Heart right ventricle (tissue), 16 donors: ENCODE data around the gene CXCL6. TPM values are rescaled to one million over a fixed set of nuclear protein-coding genes. Genes with fewer than 3 reads are reported as not detected.

Source experiments
- ATAC-seq, 8 donors: fragments of 200-7000 bp; cut with Tn5 transposase; one replicate each; pipeline ENCODE4 v1.9.1; 2020; ENCODE audit warnings: mild to moderate bottlenecking in 8 of 8, moderate library complexity in 8 of 8, moderate number of reproducible peaks in 1 of 8
- DNase-seq, 2 donors: peaks; one replicate each; pipeline ENCODE4 v3.0.0-alpha.2; 2020
- H3K27ac ChIP-seq, 10 donors: fragments of 200-600 bp; sonication (generic) in 2 of 10; one replicate each; pipeline versions ENCODE4 v1.5.0 to v1.8.0; 2020 to 2022; ENCODE audit warnings: mild to moderate bottlenecking in 3 of 10
- H3K27me3 ChIP-seq, 7 donors: fragments of 200-600 bp; one replicate each; pipeline ENCODE4 v1.8.0; 2021 to 2022; ENCODE audit warnings: mild to moderate bottlenecking in 2 of 7
- H3K36me3 ChIP-seq, 9 donors: fragments of 200-600 bp; sonication (generic) in 1 of 9; one replicate each; pipeline versions ENCODE4 v1.5.0 to v1.8.0; 2020 to 2022; ENCODE audit warnings: mild to moderate bottlenecking in 2 of 9
- H3K4me1 ChIP-seq, 9 donors: fragments of 200-600 bp; sonication (generic) in 1 of 9; one replicate each; pipeline versions ENCODE4 v1.5.0 to v1.8.0; 2020 to 2022; ENCODE audit warnings: mild to moderate bottlenecking in 4 of 9
- H3K4me3 ChIP-seq, 10 donors: fragments of 200-600 bp; sonication (generic) in 2 of 10; one replicate each; pipeline versions ENCODE4 v1.5.0 to v1.8.0; 2020 to 2022; ENCODE audit warnings: mild to moderate bottlenecking in 7 of 10, moderate library complexity in 2 of 10
- H3K9me3 ChIP-seq, 11 donors: fragments of 200-600 bp in 10 of 11; sonication (generic) in 2 of 11; one replicate each; pipeline versions ENCODE4 v1.5.0 to v1.8.0; 2013 to 2022; ENCODE audit warnings: mild to moderate bottlenecking in 2 of 11, control low read depth in 1 of 11, moderate library complexity in 1 of 11
- CTCF ChIP-seq, 9 donors: fragments of 200-600 bp; sonication (generic) in 2 of 9; IDR thresholded peaks; one replicate each; pipeline versions ENCODE4 v1.5.0 to v1.8.0; 2021 to 2022; ENCODE audit warnings: antibody characterized with exemption in 9 of 9, mild to moderate bottlenecking in 5 of 9, moderate library complexity in 1 of 9
- WGBS, 2 donors: extraction: QIAGEN DNeasy Blood & Tissue Kit; methylation state at CpG; one replicate each; pipeline ENCODE4 v1.1.7; 2013; ENCODE audit warnings: inconsistent platforms in 1 of 2; 5-methylcytosine and 5-hydroxymethylcytosine counted together
- intact Hi-C, 10 donors: fragments of 100-400 bp; cut with DNase I; formaldehyde crosslinking; loops; one replicate each; pipeline versions ENCODE4 v1.11.1 to v1.14.2; 2022
- long read RNA-seq, 3 donors: library from polyadenylated mRNA; unstranded; transcript quantifications; one replicate each; pipeline ENCODE4 v2.0.0, GENCODE V29; 2020 to 2021
- polyA plus RNA-seq, 2 donors: library from polyadenylated mRNA; stranded (reverse); fragments of 200-250 nt; gene quantifications; one replicate each; pipeline ENCODE4 v1.2.3, GENCODE V29; 2013
- total RNA-seq, 10 donors: library from RNA; stranded (reverse); fragmentation: NEBNext Ultra II Directional in 3 of 10; extraction: Animal tissue kit (Norgen Biotek cat#: 25700) in 3 of 10; gene quantifications; one replicate each; pipeline versions ENCODE4 v1.2.1 to v1.2.4, GENCODE V29; 2021 to 2023
- donor health status: Arrhythmogenic right ventricular cardiomyopathy.
- donor health status: ischemic (EF 13 %, LVEDD 7.1; RV severe dilation, severe dysfunction).
- donor health status: healthy with polysubstance abuse.
- donor health status: DM: no; HTN: yes; CAD: no.
- donor health status: DM: no; HTN: no; CAD: no.
- donor health status: ischemic (EF 25% LVEDD 6.9; RV normal size, moderate dysfunction).
- donor health status: ischemic (EF 25% LVEDD 5.7; RV mildly dilated, moderate dysfunction).
- donor health status: healthy.
- donor health status: DM: yes; HTN: yes; CAD: no.
- donor health status: Ischemic cardiomyopathy.
- donor health status: ischemic (EF 35%, LVEDD 5.7; RV mildly dilated, moderate dysfunction).
- donor health status: nonischemic (EF 11% LVEDD 7.7; RV severe dilation, severe dysfunction).
- donor health status: DM: yes; HTN: yes; CAD: no.
- donor health status: PGD.
- donor health status: ischemic (EF 29% LVEDD 5.4; RV normal size, mild dysfunction).
- donor health status: nonischemic (EF 23%, LVEDD 6.1; RV moderate dilation, normal function).

The CXCL6 gene
- 1 to 10 TPM in 1 of 10 donors, under 1 TPM in 1, not detected in 8; 0.28 to 3.7 TPM for total RNA-seq
- polyA plus RNA-seq: under 1 TPM in 1 of 2 donors, not detected in 1; 0.16 TPM
- long read RNA-seq, donor 1: 0 reads
- long read RNA-seq, donor 2: 0 reads
- long read RNA-seq, donor 3: 0 reads

GRCh38 chr4:73836373-73837279, at the start of gene CXCL6:
Gene CXCL6 (plus strand): TSS chr4:73836678. CDS start chr4:73836751, 73 bp downstream.
- Histone ChIP-seq H3K4me3 (peak within 1 kb of the TSS in 9 of 10 donors; percentile 4 to 52 (median 35)), H3K4me1 (peaks cover 0 to 21% (median 5%) of the 10 kb centered on the region in 9 donors), H3K36me3 (no peaks in the 10 kb centered on the region), H3K27ac (peak within 1 kb of the TSS in 1 of 10 donors; percentile 61), H3K9me3 (no peaks in the 10 kb centered on the region), H3K27me3 (peaks cover 0 to 51% (median 6%) of the 10 kb centered on the region in 7 donors)
- no peak for TF ChIP-seq CTCF (IDR thresholded peaks at IDR 0.05)
- 5 to 6% methylated on average over 41 of the region's 41 CpGs for WGBS, 2 donors
- intact Hi-C loops: loop anchor here in 1 of 10 donors (1.0 kb wide), 1 partner anchor 28 kb away; no protein-coding TSS in a partner anchor
- peak in 1 of 2 donors; percentile 41 for DNase-seq
- peak in 5 of 8 donors; percentile 31 to 60 (median 49) for ATAC-seq

- Histone ChIP-seq H3K4me1 (no peaks in the 10 kb centered on the region), H3K27me3 (no peaks in the 10 kb centered on the region), H3K27ac (no peak overlapping the region), H3K4me3 (no peak overlapping the region), H3K36me3 (no peaks in the 10 kb centered on the region), H3K9me3 (peaks cover 0 to 25% (median 3%) of the 10 kb centered on the region in 11 donors)
- DNase-seq (no peak), ATAC-seq (no peak)
- intact Hi-C loops: no loop called here
- WGBS, 2 donors: 70 to 74% methylated on average over 2 of the region's 2 CpGs
- no peak for TF ChIP-seq CTCF (IDR thresholded peaks at IDR 0.05)
Measured at GRCh38 chr4:73788411-73788810, 48.1 kb upstream of the CXCL6 start.

GRCh38 chr4:73798842-73799241, 37.6 kb upstream of the CXCL6 start:
- ATAC-seq (no peak), DNase-seq (no peak)
- H3K4me1 ChIP-seq: no peaks in the 10 kb centered on the region
- no peaks in the 10 kb centered on the region for H3K27me3 ChIP-seq
- intact Hi-C loops: no loop called here
- peaks cover 0 to 33% (median 11%) of the 10 kb centered on the region in 11 donors for H3K9me3 ChIP-seq
- TF ChIP-seq CTCF (IDR thresholded peaks at IDR 0.05): no peak
- no peaks in the 10 kb centered on the region for H3K36me3 ChIP-seq
- no peak overlapping the region for H3K4me3 ChIP-seq
- no peak overlapping the region for H3K27ac ChIP-seq

- H3K4me1 ChIP-seq: no peaks in the 10 kb centered on the region
- ATAC-seq: no peak
- H3K27me3 ChIP-seq: no peaks in the 10 kb centered on the region
- DNase-seq: no peak
- H3K9me3 ChIP-seq: peaks cover 0 to 38% (median 4%) of the 10 kb centered on the region in 11 donors
- 91% methylated on average over 2 of the region's 2 CpGs for WGBS, 2 donors
- no peak overlapping the region for H3K27ac ChIP-seq
- H3K36me3 ChIP-seq: no peaks in the 10 kb centered on the region
- H3K4me3 ChIP-seq: no peak overlapping the region
- intact Hi-C loops: loop anchor here in 1 of 10 donors (10.0 kb wide), 1 partner anchor 345 kb away; no protein-coding TSS in a partner anchor
- no peak for TF ChIP-seq CTCF (IDR thresholded peaks at IDR 0.05)
Measured at GRCh38 chr4:73800206-73800605, 36.3 kb upstream of the CXCL6 start.
